Measurements from ENCODE around the gene CLDN18.
A peak's percentile ranks its signal among the peaks of the same experiment; 100 is the strongest.

The CLDN18 gene

DNA sequence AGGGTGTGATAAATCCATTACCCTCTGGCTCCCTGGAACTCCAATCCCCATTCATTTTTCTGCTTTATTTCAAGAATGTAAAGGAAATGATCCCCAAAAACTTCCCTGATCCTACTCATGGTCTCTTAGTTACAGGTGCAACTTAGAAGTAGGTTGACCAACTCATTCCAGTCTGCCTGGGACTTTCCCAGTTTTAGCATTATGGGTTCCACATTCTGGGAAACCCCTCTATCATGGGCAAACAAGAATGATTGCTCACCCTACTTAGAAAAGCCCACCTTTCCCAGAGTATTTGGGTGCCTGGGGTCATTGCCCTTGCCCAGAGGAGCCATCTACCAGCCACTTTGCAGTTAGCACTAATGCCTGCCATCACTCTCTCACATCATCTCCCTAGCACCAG lies 15.6 kb downstream of the CLDN18 start:
- no peak for DNase-seq (ENCODE audit: low spot score)

DNA sequence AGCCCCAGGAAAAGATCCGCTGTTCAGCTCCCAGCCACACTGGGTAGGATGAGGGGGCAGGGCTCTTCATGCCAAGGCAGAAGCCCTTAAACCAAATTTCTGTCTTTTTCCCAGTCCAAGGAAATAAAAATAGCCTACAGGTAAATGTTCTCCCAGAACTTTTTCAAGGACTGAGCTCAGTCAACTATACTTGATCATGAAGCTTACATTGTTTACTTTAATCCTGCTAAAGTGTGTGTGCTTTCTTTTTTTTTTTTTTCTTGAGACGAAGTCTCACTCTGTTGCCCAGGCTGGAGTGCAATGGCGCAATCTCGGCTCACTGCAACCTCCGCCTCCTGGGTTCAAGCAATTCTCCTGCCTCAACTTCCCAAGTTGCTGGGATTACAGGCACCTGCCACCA lies 17.9 kb downstream of the CLDN18 start:
- DNase-seq (ENCODE audit: low spot score): no peak

- DNase-seq (ENCODE audit: low spot score): no peak
Measured at GRCh38 chr3:138030734-138031280, 20.8 kb downstream of the CLDN18 start.

- DNase-seq (ENCODE audit: low spot score): no peak
Measured at GRCh38 chr3:138031536-138031935, 21.6 kb downstream of the CLDN18 start.

GRCh38 chr3:138032567-138032966 lies 22.6 kb downstream of the CLDN18 start:
- DNase-seq (ENCODE audit: low spot score): no peak

DNA sequence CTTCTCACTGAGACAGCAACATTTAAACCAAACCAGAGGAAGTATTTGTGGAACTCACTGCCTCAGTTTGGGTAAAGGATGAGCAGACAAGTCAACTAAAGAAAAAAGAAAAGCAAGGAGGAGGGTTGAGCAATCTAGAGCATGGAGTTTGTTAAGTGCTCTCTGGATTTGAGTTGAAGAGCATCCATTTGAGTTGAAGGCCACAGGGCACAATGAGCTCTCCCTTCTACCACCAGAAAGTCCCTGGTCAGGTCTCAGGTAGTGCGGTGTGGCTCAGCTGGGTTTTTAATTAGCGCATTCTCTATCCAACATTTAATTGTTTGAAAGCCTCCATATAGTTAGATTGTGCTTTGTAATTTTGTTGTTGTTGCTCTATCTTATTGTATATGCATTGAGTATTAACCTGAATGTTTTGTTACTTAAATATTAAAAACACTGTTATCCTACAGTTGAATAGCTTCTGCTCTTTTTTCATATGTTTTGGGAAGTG lies 23.3 kb downstream of the CLDN18 start:
- DNase-seq (ENCODE audit: low spot score): no peak

DNA sequence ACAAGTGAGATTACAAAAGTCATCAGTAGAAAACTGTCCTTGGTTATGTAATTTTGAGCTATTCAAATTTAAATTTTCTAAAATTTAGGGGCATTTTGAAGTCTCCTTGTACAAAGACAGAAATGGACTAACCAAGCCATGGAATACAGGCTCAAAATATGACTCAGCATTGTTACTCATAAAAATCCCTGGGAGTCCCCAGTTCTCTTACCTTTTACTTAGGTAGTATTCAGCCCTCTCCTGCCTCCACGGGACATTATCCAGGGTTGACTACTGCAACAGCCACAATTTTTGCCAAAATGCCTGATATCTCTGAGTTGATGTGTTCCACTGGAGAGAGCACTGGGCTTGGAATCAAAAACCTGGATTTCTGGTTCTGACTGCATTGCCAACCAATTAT lies 25.0 kb downstream of the CLDN18 start:
- no peak for DNase-seq (ENCODE audit: low spot score)

DNA sequence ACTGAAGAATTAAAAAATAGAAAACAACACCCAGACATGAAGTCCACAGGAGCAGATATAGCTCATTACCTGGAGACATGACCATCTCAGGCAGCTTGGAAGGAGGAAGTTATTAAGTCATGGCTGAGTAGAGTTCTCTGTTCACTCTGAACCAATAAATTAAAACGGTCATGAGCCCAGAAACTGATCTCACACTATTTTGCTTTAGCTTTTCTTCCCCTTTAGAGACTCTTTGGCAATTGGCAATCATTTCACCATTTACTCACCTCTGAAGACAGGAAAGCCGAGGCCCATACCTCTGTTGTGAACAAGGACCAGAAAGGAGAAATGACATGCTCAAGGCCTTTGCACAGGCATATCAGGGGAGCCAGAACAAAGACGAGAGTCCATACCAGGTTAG lies 26.6 kb downstream of the CLDN18 start:
- no peak for DNase-seq (ENCODE audit: low spot score)

GRCh38 chr3:138038725-138039462 lies 28.9 kb downstream of the CLDN18 start:
- no peak for DNase-seq (ENCODE audit: low spot score)

DNA sequence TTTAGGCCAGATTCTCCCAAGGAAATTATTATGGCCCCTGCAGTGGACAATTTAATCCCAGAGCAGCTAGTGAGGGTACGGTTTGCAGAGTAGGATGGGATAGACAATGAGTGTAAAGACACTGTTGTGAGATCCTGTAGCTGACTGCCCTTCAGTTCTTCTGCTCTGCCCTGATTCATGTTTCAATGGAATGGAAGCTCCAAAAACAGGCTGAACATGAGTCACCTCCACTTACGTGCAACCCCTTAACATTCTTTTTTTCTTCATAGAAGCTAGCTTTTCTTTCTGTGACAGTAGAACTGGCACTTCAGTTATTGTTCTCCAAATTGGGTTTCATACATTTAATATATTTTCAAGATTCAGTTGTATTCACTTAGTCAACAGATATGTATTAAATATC lies 32.1 kb downstream of the CLDN18 start:
- peak; percentile 71 for DNase-seq (ENCODE audit: low spot score)

DNA sequence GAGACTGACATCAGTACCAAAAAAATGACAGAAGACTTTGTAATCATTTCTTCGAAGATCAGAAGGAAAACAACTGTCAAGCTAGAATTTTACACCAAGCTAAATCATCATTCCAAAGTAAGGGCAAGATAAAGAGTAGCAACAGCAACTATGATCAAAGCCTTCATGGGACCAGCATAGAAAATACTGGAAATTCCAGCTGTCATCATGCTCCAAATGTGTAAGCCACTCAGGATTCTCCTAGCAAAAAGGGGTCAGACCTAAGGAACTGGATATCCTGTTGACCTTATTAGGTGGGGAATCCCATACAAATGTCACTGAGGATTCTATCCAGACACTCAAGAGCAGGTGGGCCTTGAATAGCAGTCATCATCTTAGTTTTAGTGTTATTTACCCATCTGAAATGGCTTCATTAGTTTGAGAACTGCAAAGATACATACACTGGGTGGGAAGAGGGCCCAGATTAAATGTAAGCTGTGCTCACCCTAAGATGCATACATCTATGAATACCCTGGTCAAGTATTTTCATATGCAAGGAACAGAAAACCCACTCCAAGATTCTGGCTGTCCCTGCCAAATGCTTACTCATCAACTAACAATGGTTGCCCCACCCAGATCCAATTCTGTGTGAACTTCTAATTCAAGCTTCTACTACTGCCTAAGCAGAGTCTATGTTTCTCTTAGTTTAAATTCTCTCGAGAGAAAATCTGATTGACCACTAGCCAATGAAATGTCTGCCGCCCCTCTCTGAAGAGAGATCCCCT lies 33.5 kb downstream of the CLDN18 start:
- DNase-seq (ENCODE audit: low spot score): peak; percentile 74

- DNase-seq (ENCODE audit: low spot score): no peak
Measured at GRCh38 chr3:138046085-138046484, 36.1 kb downstream of the CLDN18 start.

DNA sequence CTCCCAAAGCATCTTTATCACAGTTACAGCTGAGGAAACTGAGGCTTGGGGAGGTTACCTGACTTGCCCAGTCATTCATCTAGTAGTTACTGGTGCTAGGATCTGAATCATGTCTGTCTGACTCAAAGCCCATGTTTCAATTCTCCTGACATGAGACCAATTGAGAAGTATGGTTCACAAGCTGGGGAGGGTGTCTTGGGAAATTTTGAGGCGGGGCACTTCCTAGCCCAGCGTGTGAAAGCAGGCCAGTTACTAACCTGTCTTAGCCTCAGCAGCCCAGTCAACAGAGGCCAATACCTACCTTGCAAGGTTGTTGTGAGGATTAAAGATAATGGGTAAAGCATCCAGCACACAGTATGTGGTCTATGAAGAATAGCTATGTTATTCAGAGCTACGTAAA lies 37.0 kb downstream of the CLDN18 start:
- DNase-seq (ENCODE audit: low spot score): no peak

DNA sequence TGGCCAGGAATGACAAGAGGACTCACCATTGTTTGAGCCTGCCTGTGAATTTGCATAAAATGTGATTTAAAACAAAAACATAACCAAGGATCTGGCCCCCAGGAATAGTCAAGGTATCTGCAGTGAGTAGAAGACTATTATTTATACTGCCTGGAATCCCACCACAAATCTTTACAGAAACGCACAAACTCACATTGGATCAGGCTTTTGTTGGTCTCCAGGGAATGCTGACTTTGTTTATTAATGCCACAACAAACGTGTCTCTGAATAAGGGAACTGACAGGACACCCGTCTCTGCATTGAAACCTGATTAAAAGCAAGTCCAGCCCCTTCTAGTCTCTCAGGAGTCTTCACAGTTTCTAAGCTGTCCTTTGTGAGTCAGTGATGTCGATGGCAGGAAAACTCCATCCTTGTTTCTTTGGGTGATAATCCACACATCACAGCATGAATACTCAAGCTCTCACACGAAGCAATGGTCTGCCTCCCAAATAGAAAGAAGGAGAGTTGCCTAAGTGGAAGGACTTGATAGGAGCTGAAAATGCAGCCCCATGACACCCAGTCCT lies 37.7 kb downstream of the CLDN18 start:
- DNase-seq (ENCODE audit: low spot score): no peak

- peak; percentile 28 for DNase-seq (ENCODE audit: low spot score)
Measured at GRCh38 chr3:138049157-138049919, 39.4 kb downstream of the CLDN18 start.

DNA sequence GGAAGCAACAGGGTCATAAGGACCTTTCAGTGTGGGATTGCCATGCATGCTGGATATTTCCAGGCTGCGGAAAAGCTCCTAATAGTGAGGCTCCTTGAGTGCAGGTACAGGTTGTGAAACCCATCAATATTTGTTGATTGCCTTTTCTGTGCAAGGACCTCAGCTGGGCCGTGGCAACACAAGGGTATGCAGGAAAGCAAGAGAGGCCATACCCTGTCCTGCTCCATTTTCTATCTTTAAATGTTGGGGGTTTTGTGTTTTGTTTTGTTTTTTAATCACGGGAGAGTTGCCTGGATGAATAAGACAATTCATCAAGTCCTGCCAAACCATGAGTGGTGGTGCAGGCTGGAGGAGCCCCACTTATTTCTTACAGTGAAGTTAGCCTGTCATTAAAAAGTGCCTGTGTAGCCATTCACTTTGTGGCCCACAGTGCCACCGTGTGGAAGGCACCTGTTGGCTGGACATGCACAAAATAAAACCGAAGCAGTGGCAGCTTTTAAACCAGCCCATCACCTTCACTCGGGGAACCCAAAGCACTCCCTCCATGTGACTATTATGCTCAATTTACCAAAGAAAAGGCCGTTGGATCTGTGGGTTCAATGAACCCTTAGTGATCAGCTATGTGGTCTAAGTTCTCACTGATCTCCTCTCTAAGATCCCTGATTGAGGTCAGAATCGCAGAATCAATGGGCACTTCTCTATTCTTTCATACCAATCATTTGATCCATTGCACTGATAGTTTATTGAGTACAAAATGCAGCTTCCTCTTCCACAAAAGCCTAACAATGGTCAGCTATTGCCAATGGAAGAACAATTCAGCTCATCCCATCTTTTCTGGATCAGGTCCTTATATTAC lies 42.2 kb downstream of the CLDN18 start:
- peak; percentile 54 for DNase-seq (ENCODE audit: low spot score)

- no peak for DNase-seq (ENCODE audit: low spot score)
Measured at GRCh38 chr3:138054057-138054456, 44.1 kb downstream of the CLDN18 start.

GRCh38 chr3:138057384-138057783 lies 47.4 kb downstream of the CLDN18 start:
- no peak for DNase-seq (ENCODE audit: low spot score)

GRCh38 chr3:138059261-138059660 lies 49.3 kb downstream of the CLDN18 start:
- no peak for DNase-seq (ENCODE audit: low spot score)

GRCh38 chr3:138060792-138061191 lies 50.8 kb downstream of the CLDN18 start:
- DNase-seq (ENCODE audit: low spot score): no peak

- no peak for DNase-seq (ENCODE audit: low spot score)
Measured at GRCh38 chr3:138062037-138062436, 52.1 kb downstream of the CLDN18 start.

Data from AG08395 (cell line).